ENCODE results near the gene IRF1.
A peak's percentile ranks its signal among the peaks of the same experiment; 100 is the strongest.
"Not testable (repeated sequence)": the region's sequence is repeated elsewhere in the genome, so short reads cannot be mapped to it uniquely, and the experiment has no call there.

Gene IRF1, protein sequence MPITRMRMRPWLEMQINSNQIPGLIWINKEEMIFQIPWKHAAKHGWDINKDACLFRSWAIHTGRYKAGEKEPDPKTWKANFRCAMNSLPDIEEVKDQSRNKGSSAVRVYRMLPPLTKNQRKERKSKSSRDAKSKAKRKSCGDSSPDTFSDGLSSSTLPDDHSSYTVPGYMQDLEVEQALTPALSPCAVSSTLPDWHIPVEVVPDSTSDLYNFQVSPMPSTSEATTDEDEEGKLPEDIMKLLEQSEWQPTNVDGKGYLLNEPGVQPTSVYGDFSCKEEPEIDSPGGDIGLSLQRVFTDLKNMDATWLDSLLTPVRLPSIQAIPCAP

GRCh38 chr5:132490484-132491367 is at the start of gene IRF1:
IRF1 (minus strand) TSS chr5:132490773; CDS start chr5:132489478, 1,295 bp downstream.
- peak; percentile 88 for DNase-seq

DNA sequence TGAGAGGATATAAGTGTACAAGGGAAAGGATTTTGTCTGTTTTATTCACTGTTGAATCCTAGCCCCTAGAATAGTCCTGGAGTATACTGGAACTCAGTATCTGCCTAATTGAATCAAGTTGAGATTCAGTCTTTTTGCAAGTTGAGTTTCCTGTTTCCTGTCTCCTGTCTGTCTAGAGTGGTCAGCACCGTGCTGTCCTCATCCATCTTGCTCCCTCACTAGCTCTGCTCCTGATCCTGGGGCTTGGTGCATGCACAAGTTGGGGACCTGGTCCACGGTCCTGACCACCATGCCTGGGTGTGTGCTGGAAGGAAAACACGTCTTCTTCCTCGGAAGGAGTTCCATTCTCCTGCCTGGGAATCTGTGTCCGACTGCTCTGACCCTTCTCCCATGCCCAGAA is 49.6 kb upstream of the IRF1 start:
- no peak for DNase-seq

GRCh38 chr5:132539716-132540115 is 49.1 kb upstream of the IRF1 start:
- no peak for DNase-seq

DNA sequence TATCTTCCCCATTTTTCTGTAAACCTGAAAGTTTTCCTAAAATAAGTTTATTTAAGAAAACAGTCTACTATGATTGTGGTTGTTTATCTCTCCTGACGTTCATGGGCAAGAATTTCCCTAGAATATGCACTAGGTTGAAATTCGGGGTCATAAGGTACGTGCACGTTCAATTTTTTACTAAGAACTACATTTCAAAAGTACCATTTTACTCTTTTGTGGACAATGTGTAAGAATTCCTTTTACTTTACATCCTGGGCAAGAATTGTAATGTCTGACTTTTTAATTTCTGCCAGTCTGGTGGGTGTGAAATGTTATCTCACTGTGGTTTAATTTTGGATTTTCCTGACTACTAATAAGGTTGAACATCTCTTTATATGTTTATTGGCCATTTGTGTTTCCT is 40.4 kb upstream of the IRF1 start:
- no peak for DNase-seq

GRCh38 chr5:132528866-132529634 is 38.5 kb upstream of the IRF1 start:
- no peak for DNase-seq

DNA sequence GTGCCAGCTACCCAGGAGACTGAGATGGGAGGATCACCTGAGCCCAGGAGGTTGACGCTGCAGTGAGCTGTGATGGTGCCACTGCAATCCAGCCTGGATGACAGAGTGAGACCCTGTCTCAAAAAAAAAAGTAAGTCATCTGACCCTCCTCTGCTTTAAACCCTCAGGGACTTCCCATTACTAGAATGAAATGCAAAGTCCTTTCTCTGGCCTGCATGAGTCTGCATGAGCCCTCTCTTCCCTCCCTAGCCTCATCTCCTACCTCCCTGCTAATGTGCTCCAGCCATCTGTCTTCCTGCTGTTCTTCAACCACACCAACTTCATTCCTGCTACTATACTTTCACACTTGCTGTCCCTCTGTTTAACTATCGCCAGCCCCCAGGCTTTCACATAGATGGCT is 37.4 kb upstream of the IRF1 start:
- DNase-seq = no peak

DNA sequence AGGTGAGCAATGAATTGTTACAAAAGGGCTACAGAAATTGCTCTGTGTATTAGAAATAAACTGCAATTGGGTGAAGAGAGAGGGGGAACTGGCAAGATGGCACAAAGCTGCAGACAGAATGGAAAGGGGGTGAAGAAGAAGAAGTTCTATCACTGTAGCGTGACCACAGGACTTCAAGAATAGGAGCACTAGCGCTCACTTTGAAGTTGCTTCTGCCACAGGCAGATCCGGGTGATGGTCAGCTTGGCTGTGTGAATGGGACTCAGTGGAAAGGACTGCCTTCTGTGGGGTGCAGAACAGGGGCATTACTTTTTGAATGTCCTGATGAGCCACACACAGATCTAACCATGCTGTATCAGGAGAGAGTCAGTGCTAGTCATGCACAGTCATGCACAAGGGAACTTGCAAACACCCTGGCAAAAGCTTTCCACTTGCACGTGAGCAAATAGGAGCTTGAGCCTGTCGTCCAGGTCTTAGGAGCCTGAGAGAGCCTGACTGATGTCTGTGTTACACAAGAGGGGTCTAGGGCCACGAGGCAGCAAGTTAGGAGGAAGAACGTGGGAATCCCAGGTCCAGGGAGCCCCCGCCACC is 36.5 kb upstream of the IRF1 start:
- DNase-seq = no peak

- DNase-seq = peak; percentile 15
Observed at GRCh38 chr5:132526290-132526973, 35.9 kb upstream of the IRF1 start.

DNA sequence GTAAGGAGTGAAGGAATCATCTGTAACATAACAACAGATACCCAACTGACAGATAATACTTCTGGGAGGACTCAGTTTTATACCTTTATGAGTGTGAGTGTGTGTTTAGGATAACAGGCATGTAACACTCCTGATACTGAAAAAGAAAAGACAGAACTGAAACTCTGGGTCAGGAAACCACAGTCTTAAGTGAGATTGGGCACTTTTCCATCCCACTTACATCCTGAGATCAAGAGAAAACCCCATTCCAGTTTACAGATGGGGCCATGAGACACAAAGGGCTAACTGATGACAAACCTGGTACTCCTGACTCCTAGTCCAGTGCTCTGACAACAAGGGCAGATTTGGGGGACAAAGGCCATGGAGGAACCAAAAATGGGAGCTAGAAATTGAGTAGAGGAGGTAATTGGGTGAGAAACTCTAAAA is 34.7 kb upstream of the IRF1 start:
- DNase-seq = no peak

DNA sequence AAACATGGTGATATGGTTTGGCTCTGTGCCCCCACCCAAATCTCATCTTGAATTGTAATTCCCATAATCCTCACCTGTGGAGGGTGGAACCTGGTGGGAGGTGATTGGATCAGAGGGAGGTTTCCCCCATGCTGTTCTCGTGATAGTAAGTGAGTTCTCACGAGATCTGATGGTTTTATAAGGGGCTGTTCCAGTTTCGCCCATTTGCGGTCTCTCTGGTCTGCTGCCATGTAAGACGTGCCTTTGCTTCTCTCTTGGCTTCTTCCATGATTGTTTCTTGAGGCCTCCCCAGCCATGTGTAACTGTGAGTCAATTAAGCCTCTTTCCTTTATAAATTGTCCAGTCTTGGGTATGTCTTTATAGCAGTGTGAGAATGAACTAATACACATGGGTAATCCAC is 34.3 kb upstream of the IRF1 start:
- not testable (repeated sequence) for DNase-seq

DNA sequence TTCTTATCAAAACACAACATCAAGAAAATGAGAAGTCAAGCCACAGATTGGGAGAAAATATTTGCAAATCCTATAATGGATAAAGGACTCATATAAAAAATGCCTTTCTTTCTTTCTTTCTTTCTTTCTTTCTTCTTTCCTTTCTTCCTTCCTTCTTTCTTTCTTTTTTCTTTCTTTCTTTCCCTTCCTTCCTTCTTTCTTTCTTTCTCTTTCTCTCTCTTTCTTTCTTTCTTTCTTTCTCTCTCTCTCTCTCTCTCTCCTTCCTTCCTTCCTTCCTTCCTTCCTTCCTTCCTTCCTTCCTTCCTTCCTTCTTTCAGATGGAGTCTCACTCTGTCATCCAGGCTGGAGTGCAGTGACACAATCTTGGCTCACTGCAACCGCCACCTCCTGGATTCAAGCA is 31.5 kb upstream of the IRF1 start:
- DNase-seq = not testable (repeated sequence)

- not testable (repeated sequence) for DNase-seq
Observed at GRCh38 chr5:132513618-132514336, 23.2 kb upstream of the IRF1 start.

GRCh38 chr5:132510076-132510475 is 19.5 kb upstream of the IRF1 start:
- no peak for DNase-seq

GRCh38 chr5:132506094-132506692 is 15.6 kb upstream of the IRF1 start:
- DNase-seq = peak; percentile 73

DNA sequence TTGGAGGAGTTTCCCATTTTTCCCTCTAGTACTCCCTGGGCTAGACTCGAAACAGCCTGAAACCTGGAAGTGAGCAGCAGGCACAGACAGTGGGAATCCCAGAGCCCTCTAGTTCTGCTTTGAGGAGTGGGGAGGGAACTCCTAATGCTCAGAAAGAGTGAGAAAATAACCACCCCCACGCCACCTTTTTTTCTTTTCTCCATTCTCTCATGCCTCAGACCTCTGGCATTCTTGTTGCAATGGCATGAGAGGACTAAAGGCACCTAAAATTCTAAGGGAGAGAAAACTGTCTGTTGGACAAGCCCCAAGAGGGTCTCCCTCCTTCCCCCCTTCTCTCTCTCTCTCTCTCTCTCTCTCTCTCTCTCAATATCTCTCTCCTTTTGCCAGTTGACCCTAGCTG is 15.1 kb upstream of the IRF1 start:
- no peak for DNase-seq

DNA sequence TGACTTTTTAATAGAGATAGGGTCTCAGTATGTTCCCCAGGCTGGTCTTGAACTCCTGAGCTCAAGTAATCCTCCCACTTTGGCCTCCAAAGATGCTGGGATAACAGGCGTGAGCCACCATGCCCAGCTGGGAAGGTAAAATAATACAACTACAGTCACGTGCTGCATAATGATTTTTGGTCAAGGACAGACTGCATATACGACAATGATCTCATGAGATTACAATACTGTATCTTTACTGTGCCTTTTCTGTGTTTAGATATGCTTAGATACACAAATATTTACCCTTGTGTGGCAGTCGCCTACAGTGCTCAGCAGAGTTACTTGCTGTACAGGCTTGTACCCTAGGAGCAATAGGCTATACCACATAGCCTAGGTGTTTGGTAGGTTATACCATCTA is 14.2 kb upstream of the IRF1 start:
- DNase-seq = no peak

GRCh38 chr5:132503244-132503643 is 12.7 kb upstream of the IRF1 start:
- DNase-seq = no peak

DNA sequence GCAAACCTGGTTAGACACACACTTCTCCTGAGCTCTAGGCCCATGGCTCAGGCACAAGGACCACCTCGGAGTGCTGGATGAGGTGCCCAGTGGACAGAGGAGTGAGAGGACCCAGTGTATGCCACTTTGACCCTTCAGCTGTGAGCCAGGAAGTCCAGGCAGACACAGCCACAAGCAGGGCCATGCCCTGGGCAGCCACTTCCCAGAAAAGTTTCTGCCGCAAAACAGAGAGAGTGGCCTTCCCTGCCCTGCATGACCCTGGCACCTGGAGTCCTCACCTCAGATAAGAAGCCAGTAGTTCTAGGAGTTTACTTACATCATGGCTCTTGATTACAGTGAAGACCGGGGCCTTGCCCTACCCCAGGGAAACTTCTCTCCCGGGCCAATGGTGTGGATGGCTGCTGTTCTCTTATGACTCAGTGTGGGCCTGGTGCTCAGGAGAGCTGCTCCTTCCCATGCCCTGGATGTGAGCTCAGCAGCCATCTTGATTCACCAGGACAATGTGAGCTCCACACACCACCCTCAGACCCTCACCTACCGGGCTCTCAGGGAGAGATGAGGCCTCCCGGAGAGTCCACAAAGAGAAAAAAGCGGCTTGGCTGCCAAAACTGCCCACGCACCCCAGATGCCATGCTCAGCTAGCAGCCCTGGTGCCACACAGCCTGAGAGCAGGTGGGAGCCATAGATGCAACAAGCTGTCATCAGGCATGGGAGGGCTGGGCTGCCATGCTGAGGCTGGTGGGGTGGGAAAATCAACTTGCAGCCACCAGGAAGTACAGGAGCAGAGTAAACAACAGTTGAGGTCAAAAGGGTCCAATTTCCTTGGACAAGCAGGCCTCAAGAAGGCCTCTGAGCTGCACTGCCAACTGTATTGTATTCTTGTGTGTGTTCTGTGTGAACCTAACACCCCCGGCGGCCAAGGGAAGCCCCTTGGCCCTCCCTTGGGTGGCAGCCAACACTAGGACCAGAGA is 11.7 kb upstream of the IRF1 start:
- DNase-seq = no peak

- no peak for DNase-seq
Observed at GRCh38 chr5:132501629-132501956, 11.0 kb upstream of the IRF1 start.
